Common myeloid progenitor, CD34-positive (primary cell): ENCODE results near the gene KNDC1.

Experiments used
- CTCF ChIA-PET: fragments of 350-600 bp; sonication (Branson Sonifier 250); formaldehyde crosslinking; loops from one replicate; lab custom pipeline; 2021; ENCODE audit warnings: antibody characterized with exemption; lab: Charles Lee
- POLR2A ChIA-PET: fragments of 350-600 bp; sonication (Branson Sonifier 250); formaldehyde crosslinking; loops from one replicate; lab custom pipeline; 2021; ENCODE audit warnings: antibody characterized with exemption; lab: Charles Lee
- DNase-seq, 3 donors: peaks; one replicate each; pipeline versions ENCODE4 v3.0.0 to v3.0.0-alpha.2; 2013
- H3K27ac ChIP-seq, 2 experiments: 1 replicate in 1 of 2; 2 replicates in 1 of 2; pipeline ENCODE4 v1.7.0; 2013; ENCODE audit warnings: inconsistent platforms in 2 of 2, low read length in 2 of 2, mild to moderate bottlenecking in 2 of 2, low read depth in 1 of 2, moderate library complexity in 1 of 2; ENCODE audit not compliant: severe bottlenecking in 2 of 2, insufficient read depth in 1 of 2, poor library complexity in 1 of 2
- H3K27me3 ChIP-seq, 5 experiments: replicated peaks in 2 of 5; 1 replicate in 3 of 5; 2 replicates in 2 of 5; pipeline versions ENCODE4 v1.6.1 to v1.7.0; 2013; ENCODE audit warnings: low read length in 4 of 5, mild to moderate bottlenecking in 2 of 5, moderate library complexity in 2 of 5, inconsistent platforms in 1 of 5; ENCODE audit not compliant: insufficient read depth in 5 of 5, control insufficient read depth in 4 of 5
- H3K36me3 ChIP-seq, 4 experiments: 1 replicate in 2 of 4; 2 replicates in 2 of 4; pipeline versions ENCODE4 v1.6.1 to v1.7.0; 2013; ENCODE audit warnings: low read length in 3 of 4, control low read depth in 1 of 4, mild to moderate bottlenecking in 1 of 4; ENCODE audit not compliant: control insufficient read depth in 4 of 4, insufficient read depth in 4 of 4
- H3K4me1 ChIP-seq, 4 experiments: 1 replicate in 3 of 4; 2 replicates in 1 of 4; pipeline versions ENCODE4 v1.6.1 to v1.7.1; 2013; ENCODE audit warnings: low read length in 3 of 4, mild to moderate bottlenecking in 3 of 4, control low read depth in 1 of 4, inconsistent platforms in 1 of 4, moderate library complexity in 1 of 4; ENCODE audit not compliant: control insufficient read depth in 4 of 4, insufficient read depth in 4 of 4; ENCODE audit errors: control extremely low read depth in 1 of 4
- H3K4me3 ChIP-seq, 7 experiments: 1 replicate in 4 of 7; 2 replicates in 3 of 7; pipeline versions ENCODE4 v1.5.1 to v1.7.0; 2013; ENCODE audit warnings: mild to moderate bottlenecking in 7 of 7, low read length in 6 of 7, moderate library complexity in 6 of 7, inconsistent platforms in 2 of 7, low read depth in 2 of 7, control low read depth in 1 of 7; ENCODE audit not compliant: insufficient read depth in 4 of 7, control insufficient read depth in 1 of 7; ENCODE audit errors: extremely low read depth in 1 of 7
- H3K9me3 ChIP-seq, 5 experiments: 1 replicate in 4 of 5; 2 replicates in 1 of 5; pipeline versions ENCODE4 v1.6.1 to v1.7.1; 2013; ENCODE audit warnings: low read length in 4 of 5, mild to moderate bottlenecking in 2 of 5, inconsistent platforms in 1 of 5, low read depth in 1 of 5, moderate library complexity in 1 of 5; ENCODE audit not compliant: control insufficient read depth in 4 of 5, insufficient read depth in 2 of 5; ENCODE audit errors: control extremely low read depth in 1 of 5
- WGBS: methylation state at CpG from one replicate; pipeline ENCODE4 v1.1.5; 2013; ENCODE audit not compliant: insufficient coverage; 5-methylcytosine and 5-hydroxymethylcytosine counted together

KNDC1 gene

DNA sequence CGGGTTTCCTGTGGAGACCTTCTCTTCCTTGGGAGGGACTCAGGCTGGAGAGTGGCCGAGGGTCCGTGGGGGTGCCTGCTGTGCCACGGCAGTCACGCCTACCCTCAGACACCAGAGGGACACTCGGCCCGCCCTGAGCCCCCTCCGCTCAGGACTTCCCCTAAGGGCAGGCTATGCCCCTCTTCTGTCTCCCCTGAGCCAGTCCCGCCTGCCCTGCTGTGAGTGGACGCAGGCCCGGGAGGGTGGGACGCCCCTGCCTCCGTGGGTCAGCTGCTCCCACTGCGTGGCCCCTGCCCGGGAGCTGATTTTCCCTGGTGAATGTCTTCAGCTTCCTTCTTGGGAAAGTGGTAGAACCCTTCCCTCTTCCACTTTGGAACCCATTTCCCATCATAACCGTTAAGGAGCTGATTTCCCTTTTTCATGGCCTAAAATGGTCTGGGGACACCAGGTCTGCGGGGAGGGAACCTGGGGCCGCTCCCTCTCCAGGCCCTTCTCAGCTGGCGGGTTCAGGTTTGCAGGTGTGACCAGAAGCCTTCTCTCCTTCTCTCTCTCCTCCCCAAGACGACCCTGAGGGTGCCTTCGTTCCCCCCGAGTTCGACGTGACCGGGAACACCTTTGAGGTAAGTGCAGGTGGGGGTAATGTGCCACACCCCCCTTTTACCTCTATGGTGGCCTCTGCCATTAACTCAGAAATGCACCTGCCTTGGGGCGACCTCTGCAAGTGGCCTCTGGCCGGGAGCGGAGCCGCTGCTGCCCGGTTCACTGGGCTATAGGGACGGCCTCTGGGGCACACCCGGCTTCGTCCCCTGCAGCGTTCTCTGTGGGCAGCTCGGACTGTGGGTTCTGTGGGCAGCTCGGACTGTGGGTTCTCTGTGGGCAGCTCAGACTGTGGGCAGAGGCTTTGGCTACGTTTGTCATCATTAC is 7.9 kb downstream of the KNDC1 start:
- CTCF ChIA-PET, result no interaction called here
- POLR2A ChIA-PET, result interaction anchor here (1.0 kb wide), 1 partner anchor 12 kb away, joined by 3 read pairs; no protein-coding TSS in a partner anchor
- no peak for DNase-seq
- no peaks in the 10 kb centered on the region for H3K9me3 ChIP-seq
- no peak overlapping the region for H3K4me3 ChIP-seq
- H3K27me3 ChIP-seq, result peaks cover 0 to 36% (median 8%) of the 10 kb centered on the region in 5 experiments
- no peaks in the 10 kb centered on the region for H3K36me3 ChIP-seq
- 96% methylated on average over 25 of the region's 37 CpGs for WGBS
- no peak overlapping the region for H3K27ac ChIP-seq
- H3K4me1 ChIP-seq, result no peaks in the 10 kb centered on the region

DNA sequence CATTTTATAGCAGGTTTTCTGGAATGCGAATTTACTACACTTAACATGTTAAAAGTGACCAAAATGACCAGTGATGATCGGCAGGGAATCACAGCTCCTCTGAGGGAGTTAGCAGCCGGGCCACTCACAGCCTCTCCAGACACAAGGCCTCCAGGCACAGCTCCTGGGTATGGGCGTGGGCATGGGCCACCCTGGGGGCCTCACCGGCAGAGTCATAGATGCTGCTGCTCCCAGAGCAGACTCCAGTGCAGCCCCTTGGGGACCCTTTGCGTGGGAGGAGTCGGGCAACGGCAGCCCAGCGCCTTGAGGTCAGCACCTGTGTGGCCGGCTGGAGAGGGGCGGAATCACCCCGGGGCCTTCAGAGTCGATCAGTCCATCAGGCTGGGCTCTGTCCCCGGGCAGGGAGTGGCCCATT is 8.6 kb downstream of the KNDC1 start:
- DNase-seq, result no peak
- Histone ChIP-seq H3K4me3 (no peak overlapping the region), H3K27ac (no peak overlapping the region), H3K9me3 (peaks cover 0 to under 1% (median 0%) of the 10 kb centered on the region in 5 experiments), H3K27me3 (peaks cover 0 to 31% (median 5%) of the 10 kb centered on the region in 5 experiments), H3K4me1 (no peaks in the 10 kb centered on the region), H3K36me3 (no peaks in the 10 kb centered on the region)
- 84% methylated on average over 12 of the region's 14 CpGs for WGBS
- CTCF ChIA-PET, result no interaction called here
- POLR2A ChIA-PET, result no interaction called here

DNA sequence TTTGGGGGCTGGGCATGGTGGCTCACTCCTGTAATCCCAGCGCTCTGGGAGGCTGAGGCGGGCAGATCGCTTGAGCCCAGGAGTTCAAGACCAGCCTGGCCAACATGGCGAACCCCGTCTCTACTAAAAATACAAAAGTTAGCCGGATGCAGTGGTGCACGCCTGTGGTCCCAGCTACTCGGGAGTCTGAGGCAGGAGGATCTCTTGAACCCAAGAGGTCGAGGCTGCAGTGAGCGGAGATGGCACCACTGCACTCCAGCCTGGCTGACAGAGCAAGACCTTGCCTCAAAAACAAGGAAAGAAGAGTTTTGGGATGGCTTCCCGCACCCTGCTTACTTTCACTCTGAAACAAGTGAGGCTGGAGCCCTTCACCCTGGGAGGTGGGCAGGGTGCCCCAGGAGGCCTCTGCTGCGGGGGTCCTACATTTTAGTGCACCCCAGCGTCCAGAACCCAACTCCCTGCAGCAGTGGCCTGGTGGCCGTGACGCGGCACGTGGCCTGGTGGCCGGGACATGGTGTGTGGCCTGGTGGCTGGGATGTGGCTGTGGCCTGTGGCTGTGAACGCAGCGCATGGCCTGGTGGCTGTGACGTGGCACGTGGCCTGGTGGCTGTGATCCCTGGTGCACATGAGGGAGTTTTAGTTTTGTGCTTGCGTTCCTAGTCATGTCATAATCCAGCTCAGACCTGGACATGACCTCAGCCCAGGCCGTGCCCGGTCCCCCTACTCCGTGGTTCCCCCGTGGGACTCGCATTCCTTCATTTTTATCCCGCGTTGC is 9.3 kb downstream of the KNDC1 start:
- no peaks in the 10 kb centered on the region for H3K36me3 ChIP-seq
- POLR2A ChIA-PET, result no interaction called here
- WGBS, result 97% methylated on average over 29 of the region's 30 CpGs
- H3K27me3 ChIP-seq, result peaks cover 0 to 24% (median 4%) of the 10 kb centered on the region in 5 experiments
- CTCF ChIA-PET, result no interaction called here
- no peak for DNase-seq
- H3K27ac ChIP-seq, result no peak overlapping the region
- H3K9me3 ChIP-seq, result peaks cover 0 to 2% (median 0%) of the 10 kb centered on the region in 5 experiments
- no peak overlapping the region for H3K4me3 ChIP-seq
- H3K4me1 ChIP-seq, result no peaks in the 10 kb centered on the region

DNA sequence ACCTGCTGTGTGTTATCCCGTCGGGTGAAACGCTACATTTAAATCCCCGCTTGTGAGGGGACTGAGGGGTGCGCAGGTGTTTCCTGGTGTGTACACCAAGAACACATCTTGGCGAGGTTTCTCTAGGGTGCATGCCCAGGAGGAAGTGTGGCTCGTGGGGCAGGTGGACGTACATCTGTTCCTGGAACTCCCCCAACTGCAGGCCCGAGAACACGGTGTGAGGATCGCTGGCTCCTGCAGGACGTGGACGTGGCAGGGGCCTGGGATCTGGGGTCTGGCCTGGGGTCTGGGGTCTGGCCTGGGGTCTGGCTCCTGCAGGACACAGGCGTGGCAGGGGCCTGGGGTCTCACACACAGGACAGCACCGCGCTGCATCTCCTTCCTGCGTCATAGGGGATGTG is 10.1 kb downstream of the KNDC1 start:
- POLR2A ChIA-PET, result interaction anchor here (0.5 kb wide), 1 partner anchor 117 kb away, joined by 3 read pairs; no protein-coding TSS in a partner anchor
- H3K36me3 ChIP-seq, result no peaks in the 10 kb centered on the region
- CTCF ChIA-PET, result no interaction called here

DNA sequence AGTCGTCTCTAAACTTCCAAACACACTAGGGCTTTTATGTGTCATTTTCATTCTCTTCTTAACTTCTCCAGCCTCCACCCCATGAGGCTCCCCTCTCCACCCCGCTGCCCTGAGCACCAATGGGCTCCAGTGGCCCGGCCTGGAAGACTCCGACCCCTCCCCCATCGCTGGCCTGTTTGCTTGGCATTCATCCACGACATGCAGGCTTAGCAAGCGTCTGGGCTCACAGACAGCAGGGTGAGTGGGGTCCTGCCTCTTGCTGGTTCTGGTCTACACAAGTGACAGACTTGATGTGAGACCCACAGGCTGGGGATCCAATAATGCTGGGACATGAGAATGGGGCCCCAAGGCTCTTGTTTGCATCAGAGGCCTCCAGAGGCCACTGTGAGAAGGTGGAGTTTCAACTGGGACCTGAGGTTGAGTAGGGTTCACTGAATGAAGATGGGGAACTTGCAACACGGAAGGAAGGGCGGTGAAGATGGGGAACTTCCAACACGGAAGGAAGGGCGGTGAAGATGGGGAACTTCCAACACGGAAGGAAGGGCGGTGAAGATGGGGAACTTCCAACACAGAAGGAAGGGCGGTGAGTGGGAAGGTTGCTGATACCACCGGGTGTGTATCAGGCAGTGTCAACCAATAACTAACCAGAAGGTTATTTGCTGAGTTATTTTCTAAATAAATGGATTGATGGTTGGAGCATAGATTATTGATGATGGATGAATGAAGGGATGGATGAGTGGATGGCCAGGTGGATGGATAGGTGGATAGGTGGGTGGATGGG is 14.0 kb downstream of the KNDC1 start:
- peaks cover 0 to 9% (median 2%) of the 10 kb centered on the region in 5 experiments for H3K9me3 ChIP-seq
- ChIA-PET POLR2A (no interaction called here), CTCF (no interaction called here)
- peaks cover 0 to 21% (median 4%) of the 10 kb centered on the region in 5 experiments for H3K27me3 ChIP-seq
- H3K36me3 ChIP-seq, result no peaks in the 10 kb centered on the region
- WGBS, result 90% methylated on average over 15 of the region's 15 CpGs
- DNase-seq, result no peak
- no peak overlapping the region for H3K4me3 ChIP-seq
- no peaks in the 10 kb centered on the region for H3K4me1 ChIP-seq
- H3K27ac ChIP-seq, result no peak overlapping the region

More for the DNA sequence above, 10.1 kb downstream of the KNDC1 start:
- Histone ChIP-seq H3K4me1 (no peaks in the 10 kb centered on the region), H3K27ac (no peak overlapping the region), H3K4me3 (no peak overlapping the region), H3K9me3 (peaks cover 0 to 2% (median 0%) of the 10 kb centered on the region in 5 experiments), H3K27me3 (peaks cover 0 to 17% (median 4%) of the 10 kb centered on the region in 5 experiments)
- peak in 1 of 3 donors; percentile 20 for DNase-seq
- 84% methylated on average over 15 of the region's 17 CpGs for WGBS

DNA sequence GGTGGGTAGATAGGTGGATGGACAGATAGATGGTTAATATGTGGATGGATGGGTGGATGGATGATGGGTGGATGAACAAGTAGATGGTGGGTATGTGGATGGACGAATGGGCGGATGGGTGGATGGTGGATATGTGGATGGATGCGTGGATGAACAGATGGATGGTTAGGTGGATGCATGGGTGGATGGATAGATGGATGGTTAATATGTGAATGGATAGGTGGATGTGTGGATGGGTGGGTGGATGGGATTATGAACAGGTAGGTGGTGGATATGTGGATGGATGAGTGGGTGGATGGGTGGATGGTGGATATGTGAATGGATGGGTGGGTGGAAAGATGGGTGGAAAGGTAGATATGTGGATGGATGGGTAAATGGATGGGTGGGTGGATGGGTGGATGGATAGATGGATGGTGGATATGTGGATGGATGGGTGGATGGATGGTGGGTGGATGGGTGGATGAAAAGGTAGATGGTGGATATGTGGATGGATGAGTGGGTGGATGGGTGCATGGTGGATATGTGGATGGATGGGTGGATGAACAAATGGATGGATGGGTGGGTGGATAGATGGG is 14.8 kb downstream of the KNDC1 start:
- Histone ChIP-seq H3K9me3 (peaks cover 0 to 9% (median 2%) of the 10 kb centered on the region in 5 experiments), H3K27me3 (peaks cover 0 to 19% (median 4%) of the 10 kb centered on the region in 5 experiments), H3K27ac (no peak overlapping the region), H3K36me3 (no peaks in the 10 kb centered on the region), H3K4me1 (no peaks in the 10 kb centered on the region), H3K4me3 (no peak overlapping the region)
- POLR2A ChIA-PET, result no interaction called here
- no peak for DNase-seq
- WGBS, result 96% methylated on average over 3 of the region's 3 CpGs
- CTCF ChIA-PET, result no interaction called here
